ENCODE measurements around the gene YEATS2. TPM values are rescaled to one million over a fixed set of nuclear protein-coding genes. Genes with fewer than 3 reads are reported as not detected.

The YEATS2 gene
- total and polyA plus RNA-seq, 2 donors (not counting 1 experiment from before 2014, with no cell fraction given), result 25.0 to 28.7 TPM

GRCh38 chr3:183697123-183697609 lies 431 bp upstream of the YEATS2 start:
- DNase-seq (ENCODE audit: low read depth in 2 of 2), result no peak
- H3K4me1 ChIP-seq (ENCODE audit: control insufficient read depth, extremely low read depth, insufficient read depth, low read length), result no peaks in the 10 kb centered on the region

GRCh38 chr3:183698318-183698751 lies 738 bp downstream of the YEATS2 start:
- Histone ChIP-seq H3K27me3 (ENCODE audit: control insufficient read depth, insufficient read depth, low read length) (no peaks in the 10 kb centered on the region), H3K4me1 (ENCODE audit: control insufficient read depth, extremely low read depth, insufficient read depth, low read length) (no peaks in the 10 kb centered on the region), H3K4me3 (replicated peaks in 1 of 4; ENCODE audit: control extremely low read depth in 1 of 4, insufficient read depth in 1 of 4, low read depth in 3 of 4, low read length in 4 of 4) (peak overlapping the region; percentile 86 to 98 (median 92)), H3K4me2 (ENCODE audit: extremely low read depth, insufficient read depth, low read length) (peak overlapping the region; percentile 79), H2AFZ (ENCODE audit: low read length) (peak overlapping the region; percentile 40), H4K20me1 (ENCODE audit: control insufficient read depth, extremely low read depth, insufficient read depth, low read length) (no peaks in the 10 kb centered on the region), H3K79me2 (ENCODE audit: control insufficient read depth, insufficient read depth, low read length) (peaks cover 57% of the 10 kb centered on the region), H3K9me3 (ENCODE audit: control insufficient read depth, insufficient read depth, low read depth, low read length) (no peaks in the 10 kb centered on the region), H3K36me3 (ENCODE audit: control insufficient read depth, insufficient read depth, low read length) (no peaks in the 10 kb centered on the region), H3K9ac (ENCODE audit: insufficient read depth, low read length) (peak overlapping the region; percentile 79), H3K27ac (ENCODE audit: insufficient read depth, low read length) (peak overlapping the region; percentile 75)
- peak; percentile 36 to 45 for DNase-seq (ENCODE audit: low read depth in 2 of 2)
- no peak for TF ChIP-seq CTCF (conservative IDR thresholded peaks at IDR 0.05 in 1 of 2, IDR thresholded peaks at IDR 0.05 in 1 of 2; ENCODE audit: low read depth in 1 of 2, low read length in 2 of 2)
- TF ChIP-seq EZH2 (IDR thresholded peaks at IDR 0.05; ENCODE audit: low read length, missing control alignments), result no peak

More at GRCh38 chr3:183697123-183697609, 431 bp upstream of the YEATS2 start:
- Histone ChIP-seq H3K27ac (ENCODE audit: insufficient read depth, low read length) (no peak overlapping the region), H3K79me2 (ENCODE audit: control insufficient read depth, insufficient read depth, low read length) (peaks cover 45% of the 10 kb centered on the region), H4K20me1 (ENCODE audit: control insufficient read depth, extremely low read depth, insufficient read depth, low read length) (no peaks in the 10 kb centered on the region), H3K9me3 (ENCODE audit: control insufficient read depth, insufficient read depth, low read depth, low read length) (no peaks in the 10 kb centered on the region), H3K36me3 (ENCODE audit: control insufficient read depth, insufficient read depth, low read length) (no peaks in the 10 kb centered on the region), H3K4me2 (ENCODE audit: extremely low read depth, insufficient read depth, low read length) (peak overlapping the region; percentile 68), H2AFZ (ENCODE audit: low read length) (peak overlapping the region; percentile 90), H3K4me3 (replicated peaks in 1 of 4; ENCODE audit: control extremely low read depth in 1 of 4, insufficient read depth in 1 of 4, low read depth in 3 of 4, low read length in 4 of 4) (peak overlapping the region; percentile 43 to 98 (median 73)), H3K27me3 (ENCODE audit: control insufficient read depth, insufficient read depth, low read length) (no peaks in the 10 kb centered on the region), H3K9ac (ENCODE audit: insufficient read depth, low read length) (peak overlapping the region; percentile 33)
- TF ChIP-seq EZH2 (IDR thresholded peaks at IDR 0.05; ENCODE audit: low read length, missing control alignments) (no peak), CTCF (conservative IDR thresholded peaks at IDR 0.05 in 1 of 2, IDR thresholded peaks at IDR 0.05 in 1 of 2; ENCODE audit: low read depth in 1 of 2, low read length in 2 of 2) (no peak)

- TF ChIP-seq EZH2 (IDR thresholded peaks at IDR 0.05; ENCODE audit: low read length, missing control alignments) (no peak), CTCF (conservative IDR thresholded peaks at IDR 0.05 in 1 of 2, IDR thresholded peaks at IDR 0.05 in 1 of 2; ENCODE audit: low read depth in 1 of 2, low read length in 2 of 2) (no peak)
- Histone ChIP-seq H3K79me2 (ENCODE audit: control insufficient read depth, insufficient read depth, low read length) (peaks cover 61% of the 10 kb centered on the region), H2AFZ (ENCODE audit: low read length) (no peak overlapping the region), H3K9ac (ENCODE audit: insufficient read depth, low read length) (peak overlapping the region; percentile 1), H3K4me3 (replicated peaks in 1 of 4; ENCODE audit: control extremely low read depth in 1 of 4, insufficient read depth in 1 of 4, low read depth in 3 of 4, low read length in 4 of 4) (peak overlapping the region; percentile 86 to 98 (median 92)), H3K4me2 (ENCODE audit: extremely low read depth, insufficient read depth, low read length) (peak overlapping the region; percentile 79), H4K20me1 (ENCODE audit: control insufficient read depth, extremely low read depth, insufficient read depth, low read length) (no peaks in the 10 kb centered on the region), H3K9me3 (ENCODE audit: control insufficient read depth, insufficient read depth, low read depth, low read length) (no peaks in the 10 kb centered on the region), H3K36me3 (ENCODE audit: control insufficient read depth, insufficient read depth, low read length) (no peaks in the 10 kb centered on the region), H3K27me3 (ENCODE audit: control insufficient read depth, insufficient read depth, low read length) (no peaks in the 10 kb centered on the region), H3K27ac (ENCODE audit: insufficient read depth, low read length) (peak overlapping the region; percentile 75), H3K4me1 (ENCODE audit: control insufficient read depth, extremely low read depth, insufficient read depth, low read length) (no peaks in the 10 kb centered on the region)
- peak; percentile 43 to 52 for DNase-seq (ENCODE audit: low read depth in 2 of 2)
Measured at GRCh38 chr3:183698756-183699155, 1.2 kb downstream of the YEATS2 start.
